ENCODE results near the gene CHD2.

Gene CHD2

DNA sequence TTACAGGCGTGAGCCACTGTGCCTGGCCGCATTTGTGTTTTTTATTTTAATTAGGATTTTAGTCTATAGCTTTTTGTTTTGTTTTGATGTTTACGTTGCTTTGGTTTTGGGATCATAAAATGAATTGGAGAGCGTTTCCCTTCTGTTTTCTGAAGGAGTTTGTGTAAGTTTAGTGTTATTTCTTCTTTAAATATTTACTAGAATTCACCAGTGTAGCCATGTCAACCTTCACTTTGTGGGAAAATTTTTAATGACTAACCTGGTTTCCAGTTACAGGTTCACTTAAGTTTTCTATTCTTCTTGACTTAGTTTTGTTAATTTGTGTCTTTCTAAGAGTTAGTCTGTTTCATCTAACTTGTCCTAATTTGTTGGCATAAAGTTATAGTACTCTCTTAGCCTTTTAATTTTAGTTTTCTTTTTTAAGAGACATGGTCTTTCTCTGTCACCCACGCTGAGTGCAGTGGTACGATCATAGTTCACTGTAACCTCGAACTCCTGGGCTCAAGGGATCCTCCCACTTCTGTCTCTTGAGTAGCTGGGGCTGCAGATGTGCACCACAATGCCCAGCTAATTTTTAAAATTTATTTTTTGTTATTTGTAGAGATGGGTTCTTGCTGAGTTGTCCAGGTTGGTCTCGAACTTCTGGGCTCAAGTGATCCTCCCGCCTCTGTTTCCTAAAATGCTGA lies 61.0 kb downstream of the CHD2 start:
- no peak for DNase-seq (ENCODE audit: low spot score)

DNA sequence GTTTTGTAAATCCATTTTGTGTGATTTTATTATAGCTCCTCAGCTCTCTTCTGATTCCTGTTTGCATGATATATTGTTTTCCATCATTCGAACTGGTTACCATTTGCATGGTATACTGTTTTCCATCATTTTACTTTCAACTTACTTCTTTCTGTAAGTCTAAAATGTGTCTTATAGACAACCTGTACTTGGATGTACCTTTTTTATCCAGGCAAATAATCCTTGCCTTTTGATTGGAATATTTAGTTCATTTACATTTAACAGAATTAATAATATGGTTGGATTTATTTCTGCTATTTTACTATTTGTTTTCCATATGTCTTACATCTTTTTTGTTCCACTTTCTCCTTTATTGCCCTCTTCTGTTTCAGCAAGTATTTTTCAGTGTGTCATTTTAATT lies 62.8 kb downstream of the CHD2 start:
- no peak for DNase-seq (ENCODE audit: low spot score)

DNA sequence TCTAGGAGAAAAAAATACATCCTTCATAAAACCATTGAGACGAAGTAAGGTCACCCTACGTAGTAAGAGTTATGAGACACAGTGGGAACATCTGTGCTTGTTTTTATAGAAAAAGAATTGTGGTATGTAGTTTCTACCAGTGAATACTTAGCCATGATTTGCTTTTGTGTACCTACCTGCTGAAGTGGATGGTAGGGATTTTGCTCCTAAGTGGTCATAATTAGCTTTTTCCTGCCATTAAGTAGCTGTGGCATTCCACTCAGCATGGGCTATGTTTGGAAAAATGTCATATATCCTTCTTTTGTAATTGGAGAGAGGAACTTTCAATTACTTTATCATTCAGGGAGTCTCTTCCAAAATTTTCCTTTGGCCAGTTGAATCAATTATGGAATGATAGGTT lies 63.7 kb downstream of the CHD2 start:
- DNase-seq (ENCODE audit: low spot score), result no peak

DNA sequence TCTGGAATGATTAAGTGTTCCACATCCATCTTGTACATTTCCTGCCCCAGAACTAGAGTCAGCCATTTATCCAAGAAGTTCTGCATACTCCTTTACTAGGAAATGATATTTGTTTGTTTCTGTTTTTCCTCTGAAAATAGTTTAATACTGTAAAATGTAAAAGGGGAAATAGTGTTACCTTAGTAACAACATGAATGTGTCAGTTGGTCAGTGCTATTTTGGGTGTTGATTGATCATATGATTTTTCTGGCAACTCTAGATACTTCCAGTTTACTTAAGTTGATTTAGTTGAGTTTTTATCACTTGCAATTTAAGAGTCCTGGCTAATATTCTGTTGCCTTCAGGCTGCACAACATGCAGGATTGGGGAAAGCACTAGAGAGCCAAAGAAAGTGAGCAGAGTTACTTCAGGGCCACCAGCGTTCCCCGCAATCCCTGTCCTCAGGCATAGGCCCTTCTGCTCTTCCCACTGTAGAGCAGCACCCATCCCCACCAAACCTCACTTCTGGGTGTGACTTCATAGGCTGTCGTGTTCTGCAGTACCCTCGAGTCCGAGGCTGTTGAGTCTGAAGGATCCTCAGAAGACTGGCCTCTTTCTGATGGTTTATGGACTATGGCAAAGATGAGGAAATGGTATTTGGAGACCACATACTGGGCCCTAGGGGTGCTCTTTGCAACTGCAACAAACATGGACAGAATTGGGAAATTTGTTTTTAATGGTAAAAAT lies 69.0 kb downstream of the CHD2 start:
- no peak for DNase-seq (ENCODE audit: low spot score)

DNA sequence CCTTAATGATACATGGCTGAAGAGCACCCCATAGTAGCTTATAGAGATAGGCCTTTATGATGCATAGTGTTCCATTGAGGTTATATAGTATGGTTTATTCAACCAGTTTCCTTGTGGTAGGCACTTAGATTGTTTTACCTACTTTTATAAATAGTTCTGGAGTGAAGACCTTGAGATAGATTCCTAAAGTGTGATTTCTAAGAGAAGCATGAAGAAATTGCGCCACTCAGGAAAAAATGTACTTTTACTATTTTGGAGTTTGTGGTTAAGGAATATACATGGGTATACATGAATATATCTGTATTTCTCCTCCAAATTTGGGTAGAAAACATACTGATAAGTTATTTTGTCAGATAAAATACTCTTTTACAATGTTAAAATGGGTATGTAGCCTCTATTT lies 70.5 kb downstream of the CHD2 start:
- no peak for DNase-seq (ENCODE audit: low spot score)

DNA sequence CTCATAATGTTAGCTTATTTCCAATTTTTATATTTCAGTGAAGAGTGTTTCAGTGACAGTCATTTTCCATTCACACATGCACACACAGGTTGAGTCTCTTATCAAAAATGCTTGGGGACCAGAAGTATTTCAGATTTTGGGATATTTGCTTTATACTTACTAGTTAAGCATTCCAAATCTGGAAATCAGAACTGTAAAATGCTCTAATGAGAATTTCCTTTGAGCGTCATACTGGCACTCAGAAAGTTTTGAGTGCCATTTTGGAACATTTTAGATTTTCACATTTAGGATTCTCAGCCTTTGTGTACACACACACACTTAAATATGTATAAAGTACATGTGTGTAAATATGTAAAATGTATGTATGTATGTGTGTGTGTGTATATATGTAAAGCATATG lies 71.0 kb downstream of the CHD2 start:
- no peak for DNase-seq (ENCODE audit: low spot score)

DNA sequence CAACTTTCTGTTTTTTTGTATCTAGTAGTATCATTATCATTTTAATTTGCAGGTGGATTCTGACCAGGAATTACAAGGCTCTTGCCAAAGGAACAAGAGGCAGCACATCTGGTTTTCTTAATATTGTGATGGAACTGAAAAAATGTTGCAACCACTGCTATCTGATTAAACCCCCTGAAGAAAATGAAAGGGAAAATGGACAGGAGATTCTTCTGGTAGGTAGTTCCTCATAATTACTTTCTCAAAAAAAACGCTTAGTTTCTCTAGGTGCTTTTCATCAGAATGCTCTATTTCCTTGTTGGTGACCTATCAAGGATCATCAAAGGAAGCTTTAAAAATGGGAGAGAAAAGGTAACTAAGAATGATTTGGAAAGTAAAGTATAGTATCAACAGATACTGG lies 71.6 kb downstream of the CHD2 start:
- DNase-seq (ENCODE audit: low spot score), result no peak

DNA sequence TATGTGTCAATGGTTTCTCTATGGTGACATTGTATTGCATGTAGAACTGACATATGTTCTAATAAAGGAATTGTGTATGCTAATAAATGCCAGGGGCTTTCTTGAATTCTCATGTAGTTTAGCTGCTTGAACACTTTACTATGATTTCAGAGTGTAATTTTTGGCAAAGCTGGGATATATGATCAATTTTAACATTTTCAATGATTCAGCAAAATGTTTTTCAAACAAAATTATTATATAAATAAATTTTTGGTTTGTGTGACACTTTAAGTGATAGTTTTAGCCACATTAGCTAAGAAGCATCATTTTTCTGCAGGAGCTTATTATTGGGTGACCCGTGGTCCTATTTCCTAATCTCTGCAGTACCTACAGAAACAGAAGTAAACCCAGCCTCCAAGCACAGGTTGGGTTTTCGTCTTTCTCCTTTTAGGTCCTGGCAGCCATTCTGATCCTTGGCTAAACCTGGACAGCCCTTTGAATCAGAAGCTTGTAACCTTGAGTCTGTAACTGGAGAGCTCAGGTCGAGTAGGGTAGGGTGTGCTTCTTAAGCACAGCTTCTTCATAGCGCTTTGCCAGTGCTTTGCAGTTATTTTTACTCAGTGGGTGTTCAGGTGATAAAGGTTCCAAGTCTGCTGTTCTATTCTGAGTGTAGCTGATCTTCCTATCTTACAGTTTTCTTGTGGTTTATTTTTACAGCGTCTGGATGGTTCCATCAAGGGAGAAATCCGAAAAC lies 74.2 kb downstream of the CHD2 start:
- DNase-seq (ENCODE audit: low spot score), result no peak

DNA sequence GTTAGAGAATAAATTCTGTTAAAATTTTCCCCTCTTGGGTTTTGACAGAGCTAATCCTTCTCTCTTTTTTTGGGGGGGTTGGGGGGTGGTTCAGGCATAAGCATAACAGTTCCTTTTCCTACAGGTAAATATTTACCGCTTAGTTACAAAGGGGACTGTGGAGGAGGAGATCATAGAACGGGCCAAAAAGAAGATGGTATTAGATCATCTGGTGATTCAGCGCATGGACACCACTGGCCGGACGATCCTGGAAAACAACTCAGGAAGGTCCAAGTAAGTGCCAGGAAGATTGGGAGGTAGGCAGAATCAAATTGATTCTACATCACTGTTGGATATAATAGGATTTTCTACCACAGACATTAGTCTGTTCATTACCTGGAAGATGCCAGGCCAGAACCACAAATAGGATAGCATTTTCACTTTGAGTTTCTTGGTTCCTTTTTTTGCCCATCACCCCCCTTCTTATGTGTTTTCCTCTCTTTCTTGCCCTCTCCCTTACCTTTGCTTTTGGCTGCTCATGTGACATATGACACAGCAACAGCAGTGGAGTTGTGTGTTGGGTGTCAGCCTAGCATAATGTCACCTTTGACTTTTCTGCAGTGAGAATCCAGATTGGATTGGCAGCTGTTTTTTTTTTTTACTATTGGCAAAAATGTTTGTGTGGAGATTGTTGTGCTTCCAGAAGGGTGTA lies 79.0 kb downstream of the CHD2 start:
- no peak for DNase-seq (ENCODE audit: low spot score)

DNA sequence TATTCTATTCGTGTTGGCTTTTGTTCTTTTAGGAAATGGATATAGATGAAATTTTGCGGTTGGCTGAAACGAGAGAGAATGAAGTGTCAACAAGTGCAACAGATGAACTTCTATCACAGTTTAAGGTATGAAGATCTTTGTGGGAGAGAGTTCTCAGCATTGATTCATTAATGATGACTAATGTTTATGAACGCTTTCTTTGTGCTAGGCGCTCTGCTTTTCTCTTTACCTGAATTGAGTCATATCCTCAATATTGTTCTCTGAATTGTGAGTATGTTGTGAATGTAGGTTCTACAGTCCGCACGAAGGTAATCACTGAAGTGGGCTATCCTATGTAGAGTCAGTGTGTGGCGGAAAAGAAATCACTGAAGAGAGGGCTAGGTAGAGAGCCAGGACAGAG lies 81.2 kb downstream of the CHD2 start:
- DNase-seq (ENCODE audit: low spot score), result no peak

DNA sequence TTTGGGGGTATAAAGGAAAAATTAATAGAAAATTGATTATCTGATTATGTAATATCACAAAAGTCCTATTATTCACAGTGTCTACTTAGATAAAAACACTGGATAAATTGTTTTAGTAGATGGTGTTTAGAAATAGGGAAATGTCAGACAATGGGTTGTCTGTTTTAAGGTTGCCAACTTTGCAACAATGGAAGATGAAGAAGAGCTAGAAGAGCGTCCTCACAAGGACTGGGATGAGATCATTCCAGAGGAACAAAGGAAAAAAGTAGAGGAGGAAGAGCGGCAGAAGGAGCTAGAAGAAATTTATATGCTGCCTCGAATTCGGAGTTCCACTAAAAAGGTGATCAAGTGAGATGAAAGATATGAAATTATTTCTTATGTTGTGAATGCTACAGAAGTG lies 84.0 kb downstream of the CHD2 start:
- no peak for DNase-seq (ENCODE audit: low spot score)

DNA sequence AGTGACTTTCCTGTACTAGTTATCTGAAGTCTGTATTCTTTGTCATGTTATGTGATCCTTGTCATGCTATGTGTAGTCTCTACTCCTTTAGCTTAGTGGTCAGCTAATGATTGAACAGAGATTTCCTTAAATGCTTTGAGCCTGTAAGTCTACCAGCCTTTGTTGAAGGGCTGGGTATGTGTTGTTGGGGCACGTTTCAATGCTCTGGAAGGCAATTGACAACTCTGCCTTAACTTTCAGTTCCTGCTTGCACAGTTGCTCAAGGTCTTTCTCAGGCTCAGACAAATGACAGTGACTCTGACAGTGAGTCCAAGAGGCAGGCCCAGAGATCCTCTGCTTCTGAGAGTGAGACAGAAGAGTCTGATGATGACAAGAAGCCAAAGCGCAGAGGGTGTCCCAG lies 89.3 kb downstream of the CHD2 start:
- no peak for DNase-seq (ENCODE audit: low spot score)

DNA sequence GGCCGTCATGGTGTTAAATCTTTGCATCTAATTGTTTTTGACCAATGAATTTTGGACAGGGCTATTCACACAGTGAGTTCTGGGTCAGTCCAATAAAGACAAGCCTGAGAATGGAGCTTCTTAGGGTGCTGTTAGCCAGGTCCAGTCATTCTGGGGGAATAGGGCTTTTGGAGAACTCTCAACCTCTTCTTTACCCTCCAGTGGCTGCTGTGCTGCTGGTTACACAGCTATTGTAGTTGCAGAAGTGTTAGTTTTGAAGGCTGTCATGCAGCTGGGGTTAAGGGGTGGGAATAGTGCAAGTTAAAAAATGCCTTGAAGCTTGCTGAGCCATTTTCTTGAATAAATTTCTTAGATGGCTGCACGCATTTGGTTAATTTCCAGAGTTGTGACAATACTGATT lies 89.9 kb downstream of the CHD2 start:
- no peak for DNase-seq (ENCODE audit: low spot score)

DNA sequence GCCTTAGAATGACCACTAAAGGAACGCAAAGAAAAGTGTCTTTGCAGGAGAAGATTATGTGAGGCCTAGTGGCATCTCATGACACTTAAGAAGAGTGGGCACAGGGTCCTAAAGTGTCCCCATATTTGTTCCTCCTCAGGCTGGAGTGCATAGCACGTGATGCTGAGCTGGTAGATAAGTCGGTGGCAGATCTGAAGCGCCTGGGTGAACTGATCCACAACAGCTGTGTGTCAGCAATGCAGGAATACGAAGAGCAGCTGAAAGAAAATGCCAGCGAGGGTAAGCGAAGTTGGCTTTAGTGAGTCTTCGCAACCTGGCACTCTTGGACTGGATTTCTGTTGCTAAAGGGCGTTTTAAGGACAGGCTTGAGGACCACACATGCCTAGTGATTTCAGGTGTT lies 92.6 kb downstream of the CHD2 start:
- no peak for DNase-seq (ENCODE audit: low spot score)

DNA sequence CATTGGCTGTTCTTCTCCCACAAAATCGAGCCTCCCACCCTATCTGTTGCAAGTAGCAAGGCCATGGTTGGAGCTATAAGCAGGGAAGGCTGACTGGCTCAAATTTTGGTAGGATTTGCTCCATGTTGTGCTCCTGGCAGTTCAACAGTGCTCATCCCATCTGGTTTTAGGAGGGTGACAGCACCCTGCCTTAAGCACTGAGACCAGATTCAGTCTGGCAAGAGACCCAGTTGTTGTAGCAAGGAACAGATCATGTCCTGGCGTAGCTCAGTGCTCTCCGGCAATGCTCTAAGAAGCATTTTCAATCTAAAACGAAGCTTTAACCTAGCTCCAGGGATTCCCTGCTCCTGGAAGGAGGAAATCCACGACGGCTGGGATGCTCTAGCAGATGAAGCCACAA lies 97.7 kb downstream of the CHD2 start:
- no peak for DNase-seq (ENCODE audit: low spot score)

DNA sequence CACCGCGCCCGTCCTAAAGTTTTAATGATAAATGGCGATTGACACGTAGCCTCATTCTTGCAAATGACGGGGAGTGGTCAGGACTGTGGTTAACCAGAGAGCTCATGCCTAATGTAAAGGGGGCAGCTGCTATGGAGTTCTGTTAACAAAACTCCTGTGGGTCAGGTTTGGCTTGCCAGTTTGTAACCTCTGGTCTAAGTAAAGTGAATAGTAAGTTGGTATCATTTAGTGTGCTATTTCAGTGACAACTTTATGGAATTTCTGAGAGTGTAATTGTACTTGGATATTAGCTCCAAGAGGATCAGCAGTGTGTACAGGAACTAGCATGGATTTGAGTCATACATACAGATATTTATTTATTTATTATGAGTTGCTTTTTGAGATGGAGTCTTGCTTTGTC lies 101.0 kb downstream of the CHD2 start:
- no peak for DNase-seq (ENCODE audit: low spot score)

DNA sequence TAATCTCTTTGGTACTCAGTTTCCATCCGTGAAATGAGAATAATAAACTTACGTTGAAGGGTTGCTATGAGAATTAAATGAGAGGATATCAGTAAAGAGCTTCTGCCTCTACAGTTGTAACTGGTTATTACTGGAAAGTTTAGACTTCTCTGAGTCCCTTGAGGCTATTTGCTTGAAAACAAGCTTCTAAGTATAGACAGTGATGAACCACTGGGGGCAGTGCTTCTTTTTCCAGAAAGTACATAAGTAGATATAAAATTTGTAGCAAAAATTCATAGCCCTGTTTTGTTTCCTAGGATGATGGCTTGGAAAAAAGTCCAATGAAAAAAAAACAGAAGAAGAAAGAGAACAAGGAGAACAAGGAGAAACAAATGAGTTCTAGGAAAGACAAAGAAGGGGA lies 101.8 kb downstream of the CHD2 start:
- DNase-seq (ENCODE audit: low spot score), result no peak

DNA sequence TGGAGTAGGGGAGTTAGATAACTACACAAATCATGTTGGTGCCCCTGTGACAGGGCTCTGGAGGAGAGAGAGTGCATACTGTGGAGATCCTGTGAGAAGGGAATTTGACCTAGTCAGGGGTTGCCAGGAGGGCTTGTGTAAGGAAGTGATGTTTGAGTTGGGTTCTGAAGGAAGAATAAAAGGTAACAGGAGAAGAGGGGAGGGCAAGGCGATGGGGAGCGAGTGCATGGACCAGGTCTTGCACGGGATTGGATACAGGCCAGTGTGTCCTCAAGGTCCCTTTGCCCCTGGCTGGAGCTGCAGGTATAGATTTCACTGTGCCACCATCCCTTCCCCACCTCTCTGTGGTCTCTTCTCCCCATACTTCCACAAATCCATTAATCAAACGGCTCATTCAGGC lies 105.0 kb downstream of the CHD2 start:
- no peak for DNase-seq (ENCODE audit: low spot score)

DNA sequence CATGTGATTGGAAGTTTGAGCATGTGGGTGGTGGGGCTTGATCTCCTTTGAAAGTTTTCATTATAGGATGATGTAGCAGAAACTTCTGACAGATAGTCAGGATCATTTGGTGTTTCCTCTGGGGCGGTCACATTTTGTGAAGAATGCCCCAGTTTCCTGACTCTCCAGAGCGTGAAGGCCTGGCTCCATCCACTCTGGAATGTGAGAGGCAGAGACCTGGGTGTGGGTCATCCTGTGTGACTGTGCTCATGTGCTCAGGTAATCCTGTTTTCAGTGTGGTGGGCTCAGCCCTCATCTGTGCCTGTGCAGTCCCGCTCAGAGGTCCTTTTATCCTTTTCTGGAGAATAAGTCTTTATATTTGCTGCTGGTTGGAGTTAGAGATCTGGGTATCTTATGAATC lies 107.9 kb downstream of the CHD2 start:
- no peak for DNase-seq (ENCODE audit: low spot score)

DNA sequence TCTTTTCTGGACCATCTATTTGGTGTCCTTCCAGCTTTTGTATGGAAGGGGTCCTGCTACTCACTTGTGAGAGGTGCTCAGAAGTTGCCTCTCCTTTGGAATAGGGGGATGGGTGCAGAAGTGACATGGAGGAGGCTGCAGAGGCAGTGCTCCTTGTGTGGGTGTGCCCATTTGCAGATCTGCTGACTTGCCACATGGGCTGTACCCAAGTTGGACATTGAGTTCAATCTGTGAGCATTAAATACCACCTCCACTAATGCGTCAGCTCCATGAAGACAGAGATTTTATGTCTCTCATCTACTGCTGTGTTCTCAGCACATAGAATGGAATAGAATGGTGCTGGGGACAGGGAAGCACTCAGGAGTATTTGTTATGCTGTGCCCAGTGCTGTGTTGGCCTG lies 112.7 kb downstream of the CHD2 start:
- no peak for DNase-seq (ENCODE audit: low spot score)

DNA sequence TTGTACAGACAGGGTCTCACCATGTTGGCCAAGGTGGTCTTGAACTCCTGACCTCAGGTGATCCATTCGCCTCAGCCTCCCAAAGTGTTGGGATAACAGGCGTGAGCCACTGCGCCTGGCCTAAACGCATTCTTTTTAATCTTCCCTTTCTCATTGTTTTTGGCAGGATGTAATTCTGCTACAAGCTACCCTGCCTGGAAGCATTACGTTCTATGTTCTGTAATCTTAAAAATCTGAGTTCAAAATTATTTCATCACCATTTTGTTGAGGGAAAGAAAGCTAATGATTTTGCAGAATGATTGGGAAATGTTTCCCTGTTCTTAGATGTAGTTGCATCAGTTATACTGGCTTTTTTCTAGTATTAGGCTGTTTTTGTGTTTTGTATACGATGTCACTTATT lies 117.4 kb downstream of the CHD2 start:
- no peak for DNase-seq (ENCODE audit: low spot score)

DNA sequence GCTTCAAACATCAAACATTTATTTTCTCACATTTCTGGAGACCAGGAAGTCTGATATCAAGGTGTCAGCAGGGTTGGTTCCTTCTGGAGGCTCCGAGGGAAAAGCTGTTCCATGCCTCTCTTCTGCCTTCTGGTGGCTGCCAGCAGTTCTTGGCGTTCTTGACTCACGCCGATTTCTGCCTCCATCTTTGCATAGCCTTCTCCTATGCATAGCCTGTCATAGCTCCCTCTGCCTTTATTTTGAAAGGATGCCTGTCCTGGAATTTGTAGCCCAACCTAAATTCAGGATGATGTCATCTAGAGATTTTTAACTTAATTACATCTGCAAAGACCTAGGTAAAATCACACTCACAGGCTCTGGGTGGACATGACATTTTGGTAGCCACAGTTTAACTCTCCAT lies 118.5 kb downstream of the CHD2 start:
- no peak for DNase-seq (ENCODE audit: low spot score)

DNA sequence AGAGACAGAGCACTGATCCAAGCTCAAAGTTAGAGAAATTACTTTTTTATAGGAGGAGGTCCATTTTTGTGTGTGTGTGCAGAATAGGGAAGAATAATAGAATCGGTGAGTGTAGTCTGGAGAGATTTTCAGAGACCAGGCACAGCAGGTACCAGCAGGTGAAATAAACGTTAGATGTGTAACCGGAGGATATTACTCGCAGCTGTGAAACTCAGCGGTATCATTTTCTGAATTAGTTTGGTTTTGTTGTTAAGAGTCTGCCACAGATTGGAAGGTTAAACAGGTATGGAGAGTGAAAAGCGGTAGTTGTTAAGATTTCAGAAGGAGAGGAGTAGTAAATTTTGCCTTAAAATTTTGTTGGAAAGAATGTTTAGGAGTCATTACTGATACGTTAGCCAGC lies 119.0 kb downstream of the CHD2 start:
- DNase-seq (ENCODE audit: low spot score), result no peak
